WTC11 (cell line): Measurements from ENCODE around the gene GTPBP6. TPM values are rescaled to one million over a fixed set of nuclear protein-coding genes. Genes with fewer than 3 reads are reported as not detected.

Experiments
- ATAC-seq: fragments of 200-7000 bp; cut with Tn5 transposase; 2 replicates; pipeline ENCODE4 v1.10.0; 2021; ENCODE audit warnings: mild to moderate bottlenecking, moderate library complexity
- CTCF ChIA-PET: fragments of 300-600 bp; sonication (Branson Sonifier 250); formaldehyde crosslinking; loops from one replicate; lab custom pipeline; 2021; ENCODE audit warnings: antibody characterized with exemption; lab: Charles Lee
- POLR2A ChIA-PET: fragments of 350-600 bp; sonication (Branson Sonifier 250); formaldehyde crosslinking; loops from one replicate; lab custom pipeline; 2021; ENCODE audit warnings: antibody characterized with exemption; lab: Charles Lee
- DNase-seq: peaks from one replicate; pipeline ENCODE4 v3.0.0; 2021; ENCODE audit warnings: low spot score
- H3K27ac Mint-ChIP-seq: 2 replicates; pipeline ENCODE4 v1.8.0; 2021; ENCODE audit warnings: mixed read lengths
- H3K27me3 Mint-ChIP-seq: 2 replicates; pipeline ENCODE4 v1.8.0; 2021; ENCODE audit warnings: low read depth, mild to moderate bottlenecking, moderate library complexity, mixed read lengths
- H3K36me3 Mint-ChIP-seq: 2 replicates; pipeline ENCODE4 v1.8.0; 2021; ENCODE audit warnings: mixed read lengths
- H3K4me1 Mint-ChIP-seq: 2 replicates; pipeline ENCODE4 v1.8.0; 2022; ENCODE audit warnings: mixed read lengths
- H3K4me3 Mint-ChIP-seq: 2 replicates; pipeline ENCODE4 v1.8.0; 2021; ENCODE audit warnings: mild to moderate bottlenecking, moderate library complexity, mixed read lengths
- H3K9me3 Mint-ChIP-seq: 2 replicates; pipeline ENCODE4 v1.8.0; 2021; ENCODE audit warnings: mixed read lengths
- ATF1 ChIP-seq: sonication (generic); formaldehyde crosslinking; IDR thresholded peaks from 2 replicates; pipeline ENCODE4 v1.8.1; 2023; ENCODE audit warnings: mild to moderate bottlenecking, moderate library complexity, missing genetic modification reagents
- ATF6 ChIP-seq: sonication (generic); formaldehyde crosslinking; IDR thresholded peaks from 2 replicates; pipeline ENCODE4 v1.8.1; 2023; ENCODE audit warnings: mild to moderate bottlenecking, missing genetic modification reagents
- CBFB ChIP-seq: sonication (generic); formaldehyde crosslinking; IDR thresholded peaks from 2 replicates; pipeline ENCODE4 v1.8.1; 2022; ENCODE audit warnings: mild to moderate bottlenecking, low read depth, missing genetic modification reagents
- ESRRA ChIP-seq: sonication (generic); formaldehyde crosslinking; IDR thresholded peaks from 2 replicates; pipeline ENCODE4 v1.8.1; 2022; ENCODE audit warnings: mild to moderate bottlenecking, missing genetic modification reagents, borderline replicate concordance
- ETV6 ChIP-seq: sonication (generic); formaldehyde crosslinking; IDR thresholded peaks from 2 replicates; pipeline ENCODE4 v1.8.1; 2022; ENCODE audit warnings: mild to moderate bottlenecking, missing genetic modification reagents
- FOXK1 ChIP-seq: sonication (generic); formaldehyde crosslinking; IDR thresholded peaks from 2 replicates; pipeline ENCODE4 v1.8.0; 2022; ENCODE audit warnings: mild to moderate bottlenecking, moderate library complexity, missing genetic modification reagents
- JAZF1 ChIP-seq: fragments of 250-450 bp; sonication (Bioruptor Pico); IDR thresholded peaks from 2 replicates; pipeline ENCODE4 v1.9.0; 2021; ENCODE audit warnings: moderate library complexity, mild to moderate bottlenecking, inconsistent platforms
- NFYB ChIP-seq: sonication (generic); formaldehyde crosslinking; conservative IDR thresholded peaks from 2 replicates; pipeline ENCODE4 v1.8.0; 2022; ENCODE audit warnings: low read depth, missing genetic modification reagents
- OVOL2 ChIP-seq: fragments of 250-450 bp; sonication (Bioruptor Pico); IDR thresholded peaks from 2 replicates; pipeline ENCODE4 v1.9.0; 2021; ENCODE audit warnings: mild to moderate bottlenecking, borderline replicate concordance
- RORB ChIP-seq: fragments of 250-450 bp; sonication (Bioruptor Pico); IDR thresholded peaks from 2 replicates; pipeline ENCODE4 v1.9.0; 2021; ENCODE audit warnings: mild to moderate bottlenecking
- ZNF671 ChIP-seq: fragments of 250-450 bp; sonication (Bioruptor Pico); IDR thresholded peaks from 2 replicates; pipeline ENCODE4 v1.8.0; 2021; ENCODE audit warnings: mild to moderate bottlenecking
- total RNA-seq: library from RNA; stranded (reverse); gene quantifications from 3 replicates; pipeline ENCODE4 v1.2.3, GENCODE V29; 2021
- TF ChIP-seq, protein P1 (sequence below): sonication (generic); formaldehyde crosslinking; IDR thresholded peaks from 2 replicates; pipeline ENCODE4 v1.8.1; 2023; ENCODE audit warnings: mild to moderate bottlenecking, moderate library complexity, missing genetic modification reagents
- TF ChIP-seq, protein P2 (sequence below): sonication (generic); formaldehyde crosslinking; IDR thresholded peaks from 2 replicates; pipeline ENCODE4 v1.8.0; 2023; ENCODE audit warnings: missing genetic modification reagents, mild to moderate bottlenecking, borderline replicate concordance
- TF ChIP-seq, protein P3 (sequence below): sonication (generic); formaldehyde crosslinking; IDR thresholded peaks from 2 replicates; pipeline ENCODE4 v1.8.1; 2022; ENCODE audit warnings: mild to moderate bottlenecking, missing genetic modification reagents, moderate library complexity, borderline replicate concordance
- TF ChIP-seq, protein P4 (sequence below): fragments of 250-450 bp; sonication (Bioruptor Pico); IDR thresholded peaks from 2 replicates; pipeline ENCODE4 v1.9.0; 2021; ENCODE audit warnings: moderate library complexity, mild to moderate bottlenecking, inconsistent platforms, borderline replicate concordance
- TF ChIP-seq, protein P5 (sequence below): sonication (generic); formaldehyde crosslinking; conservative IDR thresholded peaks from 2 replicates; pipeline ENCODE4 v1.8.1; 2023; ENCODE audit warnings: mild to moderate bottlenecking, low read depth, missing genetic modification reagents, moderate library complexity

Gene GTPBP6
- total RNA-seq, 1 experiment from 2014 or later = 63.9 TPM

DNA sequence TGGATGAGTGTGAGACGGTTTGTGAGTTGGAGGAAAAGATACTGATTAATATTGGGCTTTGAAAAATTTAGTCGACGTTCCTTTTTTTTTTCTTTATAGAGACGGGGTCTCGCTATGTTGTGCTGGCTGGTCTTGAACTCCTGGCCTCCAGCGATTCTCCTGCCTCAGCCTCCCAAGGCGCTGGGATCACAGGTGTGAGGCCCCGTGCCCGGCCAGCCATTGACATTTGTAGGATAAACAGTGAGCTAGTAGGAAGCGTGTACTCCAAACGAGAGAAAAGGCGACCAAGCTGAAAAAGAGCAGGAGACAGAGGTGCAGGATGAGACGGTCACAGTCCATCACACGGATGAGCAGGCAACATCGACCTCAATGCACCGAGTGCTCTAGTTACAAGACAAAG lies 48.8 kb upstream of the GTPBP6 start:
- Mint-ChIP-seq H3K27ac (peak overlapping the region; percentile 81), H3K4me1 (peaks cover 24% of the 10 kb centered on the region)
- no peak for TF ChIP-seq JAZF1
- TF ChIP-seq ESRRA (CRISPR knock-in tag) = no peak
- TF ChIP-seq, protein P1, sequence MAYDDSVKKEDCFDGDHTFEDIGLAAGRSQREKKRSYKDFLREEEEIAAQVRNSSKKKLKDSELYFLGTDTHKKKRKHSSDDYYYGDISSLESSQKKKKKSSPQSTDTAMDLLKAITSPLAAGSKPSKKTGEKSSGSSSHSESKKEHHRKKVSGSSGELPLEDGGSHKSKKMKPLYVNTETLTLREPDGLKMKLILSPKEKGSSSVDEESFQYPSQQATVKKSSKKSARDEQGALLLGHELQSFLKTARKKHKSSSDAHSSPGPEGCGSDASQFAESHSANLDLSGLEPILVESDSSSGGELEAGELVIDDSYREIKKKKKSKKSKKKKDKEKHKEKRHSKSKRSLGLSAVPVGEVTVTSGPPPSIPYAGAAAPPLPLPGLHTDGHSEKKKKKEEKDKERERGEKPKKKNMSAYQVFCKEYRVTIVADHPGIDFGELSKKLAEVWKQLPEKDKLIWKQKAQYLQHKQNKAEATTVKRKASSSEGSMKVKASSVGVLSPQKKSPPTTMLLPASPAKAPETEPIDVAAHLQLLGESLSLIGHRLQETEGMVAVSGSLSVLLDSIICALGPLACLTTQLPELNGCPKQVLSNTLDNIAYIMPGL (CRISPR knock-in tag) = no peak
- no peak for TF ChIP-seq NFYB
- TF ChIP-seq ATF1 (CRISPR knock-in tag) = no peak
- TF ChIP-seq OVOL2 (CRISPR knock-in tag) = no peak
- TF ChIP-seq, protein P2, sequence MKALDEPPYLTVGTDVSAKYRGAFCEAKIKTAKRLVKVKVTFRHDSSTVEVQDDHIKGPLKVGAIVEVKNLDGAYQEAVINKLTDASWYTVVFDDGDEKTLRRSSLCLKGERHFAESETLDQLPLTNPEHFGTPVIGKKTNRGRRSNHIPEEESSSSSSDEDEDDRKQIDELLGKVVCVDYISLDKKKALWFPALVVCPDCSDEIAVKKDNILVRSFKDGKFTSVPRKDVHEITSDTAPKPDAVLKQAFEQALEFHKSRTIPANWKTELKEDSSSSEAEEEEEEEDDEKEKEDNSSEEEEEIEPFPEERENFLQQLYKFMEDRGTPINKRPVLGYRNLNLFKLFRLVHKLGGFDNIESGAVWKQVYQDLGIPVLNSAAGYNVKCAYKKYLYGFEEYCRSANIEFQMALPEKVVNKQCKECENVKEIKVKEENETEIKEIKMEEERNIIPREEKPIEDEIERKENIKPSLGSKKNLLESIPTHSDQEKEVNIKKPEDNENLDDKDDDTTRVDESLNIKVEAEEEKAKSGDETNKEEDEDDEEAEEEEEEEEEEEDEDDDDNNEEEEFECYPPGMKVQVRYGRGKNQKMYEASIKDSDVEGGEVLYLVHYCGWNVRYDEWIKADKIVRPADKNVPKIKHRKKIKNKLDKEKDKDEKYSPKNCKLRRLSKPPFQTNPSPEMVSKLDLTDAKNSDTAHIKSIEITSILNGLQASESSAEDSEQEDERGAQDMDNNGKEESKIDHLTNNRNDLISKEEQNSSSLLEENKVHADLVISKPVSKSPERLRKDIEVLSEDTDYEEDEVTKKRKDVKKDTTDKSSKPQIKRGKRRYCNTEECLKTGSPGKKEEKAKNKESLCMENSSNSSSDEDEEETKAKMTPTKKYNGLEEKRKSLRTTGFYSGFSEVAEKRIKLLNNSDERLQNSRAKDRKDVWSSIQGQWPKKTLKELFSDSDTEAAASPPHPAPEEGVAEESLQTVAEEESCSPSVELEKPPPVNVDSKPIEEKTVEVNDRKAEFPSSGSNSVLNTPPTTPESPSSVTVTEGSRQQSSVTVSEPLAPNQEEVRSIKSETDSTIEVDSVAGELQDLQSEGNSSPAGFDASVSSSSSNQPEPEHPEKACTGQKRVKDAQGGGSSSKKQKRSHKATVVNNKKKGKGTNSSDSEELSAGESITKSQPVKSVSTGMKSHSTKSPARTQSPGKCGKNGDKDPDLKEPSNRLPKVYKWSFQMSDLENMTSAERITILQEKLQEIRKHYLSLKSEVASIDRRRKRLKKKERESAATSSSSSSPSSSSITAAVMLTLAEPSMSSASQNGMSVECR (CRISPR knock-in tag) = no peak
- TF ChIP-seq, protein P3, sequence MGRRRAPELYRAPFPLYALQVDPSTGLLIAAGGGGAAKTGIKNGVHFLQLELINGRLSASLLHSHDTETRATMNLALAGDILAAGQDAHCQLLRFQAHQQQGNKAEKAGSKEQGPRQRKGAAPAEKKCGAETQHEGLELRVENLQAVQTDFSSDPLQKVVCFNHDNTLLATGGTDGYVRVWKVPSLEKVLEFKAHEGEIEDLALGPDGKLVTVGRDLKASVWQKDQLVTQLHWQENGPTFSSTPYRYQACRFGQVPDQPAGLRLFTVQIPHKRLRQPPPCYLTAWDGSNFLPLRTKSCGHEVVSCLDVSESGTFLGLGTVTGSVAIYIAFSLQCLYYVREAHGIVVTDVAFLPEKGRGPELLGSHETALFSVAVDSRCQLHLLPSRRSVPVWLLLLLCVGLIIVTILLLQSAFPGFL (CRISPR knock-in tag) = no peak
- no peak for TF ChIP-seq ETV6 (CRISPR knock-in tag)
- TF ChIP-seq ZNF671 (CRISPR knock-in tag) = no peak
- no peak for TF ChIP-seq ATF6 (CRISPR knock-in tag)
- TF ChIP-seq, protein P4, sequence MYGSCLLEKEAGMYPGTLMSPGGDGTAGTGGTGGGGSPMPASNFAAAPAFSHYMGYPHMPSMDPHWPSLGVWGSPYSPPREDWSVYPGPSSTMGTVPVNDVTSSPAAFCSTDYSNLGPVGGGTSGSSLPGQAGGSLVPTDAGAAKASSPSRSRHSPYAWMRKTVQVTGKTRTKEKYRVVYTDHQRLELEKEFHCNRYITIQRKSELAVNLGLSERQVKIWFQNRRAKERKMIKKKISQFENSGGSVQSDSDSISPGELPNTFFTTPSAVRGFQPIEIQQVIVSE (CRISPR knock-in tag) = no peak
- TF ChIP-seq RORB (CRISPR knock-in tag) = no peak
- TF ChIP-seq CBFB = no peak
- no peak for TF ChIP-seq FOXK1
- TF ChIP-seq, protein P5, sequence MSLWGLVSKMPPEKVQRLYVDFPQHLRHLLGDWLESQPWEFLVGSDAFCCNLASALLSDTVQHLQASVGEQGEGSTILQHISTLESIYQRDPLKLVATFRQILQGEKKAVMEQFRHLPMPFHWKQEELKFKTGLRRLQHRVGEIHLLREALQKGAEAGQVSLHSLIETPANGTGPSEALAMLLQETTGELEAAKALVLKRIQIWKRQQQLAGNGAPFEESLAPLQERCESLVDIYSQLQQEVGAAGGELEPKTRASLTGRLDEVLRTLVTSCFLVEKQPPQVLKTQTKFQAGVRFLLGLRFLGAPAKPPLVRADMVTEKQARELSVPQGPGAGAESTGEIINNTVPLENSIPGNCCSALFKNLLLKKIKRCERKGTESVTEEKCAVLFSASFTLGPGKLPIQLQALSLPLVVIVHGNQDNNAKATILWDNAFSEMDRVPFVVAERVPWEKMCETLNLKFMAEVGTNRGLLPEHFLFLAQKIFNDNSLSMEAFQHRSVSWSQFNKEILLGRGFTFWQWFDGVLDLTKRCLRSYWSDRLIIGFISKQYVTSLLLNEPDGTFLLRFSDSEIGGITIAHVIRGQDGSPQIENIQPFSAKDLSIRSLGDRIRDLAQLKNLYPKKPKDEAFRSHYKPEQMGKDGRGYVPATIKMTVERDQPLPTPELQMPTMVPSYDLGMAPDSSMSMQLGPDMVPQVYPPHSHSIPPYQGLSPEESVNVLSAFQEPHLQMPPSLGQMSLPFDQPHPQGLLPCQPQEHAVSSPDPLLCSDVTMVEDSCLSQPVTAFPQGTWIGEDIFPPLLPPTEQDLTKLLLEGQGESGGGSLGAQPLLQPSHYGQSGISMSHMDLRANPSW (CRISPR knock-in tag) = no peak
- TF ChIP-seq, all 79 proteins: peak for 0
- Mint-ChIP-seq H3K4me3 (no peak overlapping the region), H3K9me3 (peaks cover 8% of the 10 kb centered on the region), H3K36me3 (peaks cover 22% of the 10 kb centered on the region), H3K27me3 (peaks cover 4% of the 10 kb centered on the region)
- CTCF ChIA-PET = no interaction called here
- POLR2A ChIA-PET = no interaction called here
- DNase-seq (no peak), ATAC-seq (no peak)
